Activated effector memory CD4-positive, alpha-beta T cell treated with Interleukin-2 at 50 U/mL for 16 hours (primary cell): ENCODE measurements around the gene CCDC15.

ENCODE experiments used
- DNase-seq: peaks from one replicate; pipeline ENCODE4 v3.0.0-alpha.2; 2020

CCDC15 gene, protein sequence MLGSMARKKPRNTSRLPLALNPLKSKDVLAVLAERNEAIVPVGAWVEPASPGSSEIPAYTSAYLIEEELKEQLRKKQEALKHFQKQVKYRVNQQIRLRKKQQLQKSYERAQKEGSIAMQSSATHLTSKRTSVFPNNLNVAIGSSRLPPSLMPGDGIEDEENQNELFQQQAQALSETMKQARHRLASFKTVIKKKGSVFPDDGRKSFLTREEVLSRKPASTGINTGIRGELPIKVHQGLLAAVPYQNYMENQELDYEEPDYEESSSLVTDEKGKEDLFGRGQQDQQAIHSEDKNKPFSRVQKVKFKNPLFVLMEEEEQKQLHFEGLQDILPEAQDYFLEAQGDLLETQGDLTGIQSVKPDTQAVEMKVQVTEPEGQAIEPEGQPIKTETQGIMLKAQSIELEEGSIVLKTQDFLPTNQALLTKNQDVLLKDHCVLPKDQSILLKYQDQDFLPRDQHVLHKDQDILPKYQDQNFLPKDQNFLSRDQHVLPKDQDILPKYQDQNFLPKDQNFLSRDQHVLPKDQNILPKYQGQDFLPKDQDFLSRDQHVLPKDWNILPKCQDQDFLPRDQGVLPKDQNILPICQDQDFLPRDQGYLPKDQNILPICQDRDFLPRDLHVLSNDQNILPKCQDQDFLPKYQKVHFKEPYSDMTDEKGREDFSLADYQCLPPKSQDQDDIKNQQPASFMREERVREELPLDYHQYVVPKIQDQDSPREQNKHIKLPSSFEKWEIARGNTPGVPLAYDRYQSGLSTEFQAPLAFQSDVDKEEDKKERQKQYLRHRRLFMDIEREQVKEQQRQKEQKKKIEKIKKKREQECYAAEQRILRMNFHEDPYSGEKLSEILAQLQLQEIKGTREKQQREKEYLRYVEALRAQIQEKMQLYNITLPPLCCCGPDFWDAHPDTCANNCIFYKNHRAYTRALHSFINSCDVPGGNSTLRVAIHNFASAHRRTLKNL

DNA sequence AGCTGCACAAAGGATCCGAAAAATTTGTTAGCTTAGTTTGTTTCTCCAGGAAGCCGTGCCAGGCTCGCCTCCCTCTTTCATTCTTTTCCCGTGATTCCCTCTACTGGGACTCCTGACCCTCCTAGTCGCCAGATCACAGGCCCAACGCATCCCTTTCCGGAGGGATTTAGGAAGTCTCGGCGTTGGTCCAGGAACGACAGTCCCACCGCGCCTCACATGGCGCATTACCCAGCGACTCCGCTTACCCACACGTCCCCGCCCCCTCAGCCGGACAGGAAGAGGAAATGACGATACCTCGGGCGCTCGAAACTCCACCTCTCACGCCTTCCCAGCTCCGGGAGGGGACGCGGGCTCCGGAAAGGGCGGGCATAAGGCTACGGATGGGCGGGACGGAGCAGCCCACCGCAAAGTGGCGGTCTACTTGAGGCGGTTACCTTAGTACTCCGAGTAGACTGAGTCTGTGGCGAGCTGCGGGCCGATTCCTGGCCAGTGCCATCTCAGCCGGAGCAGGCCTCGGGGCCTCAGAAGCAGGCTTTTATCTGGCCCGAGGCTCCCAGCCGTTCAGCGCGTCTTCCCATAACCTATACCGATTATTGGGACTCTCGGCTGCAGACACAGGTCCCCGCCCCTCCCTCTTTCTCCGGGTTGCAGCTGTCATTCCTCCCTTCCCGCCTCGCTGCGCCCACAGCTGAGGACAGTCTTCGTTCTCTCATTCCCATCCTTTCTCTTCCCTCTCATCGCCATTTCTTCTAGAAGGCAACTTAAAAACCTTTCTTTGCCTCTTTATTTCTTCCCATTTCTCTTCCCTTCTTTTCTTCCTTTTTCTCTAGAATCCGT is at the start of gene CCDC15:
TSS of gene CCDC15 (plus strand) at position 450 of the 837 bp plus-strand sequence. CDS start 531 bp downstream, outside the sequence.
- peak; percentile 92 for DNase-seq

DNA sequence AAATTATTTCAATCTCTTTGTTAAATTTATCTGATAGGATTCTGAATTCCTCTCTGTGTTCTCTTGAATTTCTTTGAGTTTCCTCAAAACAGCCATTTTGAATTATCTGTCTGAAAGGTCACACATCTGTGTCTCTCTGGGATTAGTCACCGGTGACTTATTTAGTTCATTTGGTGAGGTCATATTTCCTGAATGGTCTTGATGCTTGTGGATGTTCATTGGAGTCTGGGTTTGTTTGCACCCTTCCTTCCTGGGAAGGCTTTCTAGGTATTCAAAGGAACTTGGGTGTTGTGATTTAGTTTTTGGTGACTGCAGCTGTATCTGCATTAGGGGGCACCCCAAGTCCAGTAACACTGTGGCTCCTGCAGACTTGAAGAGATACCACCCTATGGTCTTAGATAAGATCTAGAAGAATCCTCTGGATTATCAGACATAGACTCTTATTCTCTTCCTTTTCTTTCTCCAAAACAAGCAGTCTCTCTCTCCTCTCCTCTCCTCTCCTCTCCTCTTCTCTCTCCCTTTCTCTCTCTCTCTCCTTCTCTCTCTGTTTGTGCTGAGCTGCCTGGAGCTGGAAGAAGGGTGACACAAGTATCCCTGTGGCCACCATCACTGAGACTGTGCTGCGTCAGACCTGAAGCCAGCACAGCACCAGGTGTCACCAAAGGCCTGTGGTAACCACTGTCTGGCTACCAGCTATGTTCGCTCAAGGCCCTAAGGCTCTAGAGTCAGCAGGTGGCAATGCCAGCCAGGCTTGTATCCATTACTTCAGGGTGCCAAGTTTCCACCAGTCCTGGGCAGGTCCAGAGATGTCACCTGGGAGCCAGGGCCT is 38.2 kb upstream of the CCDC15 start:
- no peak for DNase-seq

DNA sequence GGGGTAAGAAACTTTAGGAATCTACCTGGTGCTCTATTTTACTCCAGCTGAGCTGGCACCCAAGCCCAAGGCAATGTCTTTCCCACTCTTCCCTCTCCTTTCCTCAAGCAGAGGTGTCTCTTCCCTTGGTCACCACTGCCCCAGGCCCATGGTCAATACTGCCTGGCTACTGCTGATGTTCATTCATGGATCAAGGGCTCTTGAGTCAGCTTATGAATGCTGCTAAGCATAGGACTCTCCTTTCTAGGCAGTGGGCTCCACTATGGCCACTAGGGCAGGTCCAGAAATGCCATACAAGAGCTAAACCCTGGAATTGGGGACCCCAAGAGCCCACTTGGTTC is 37.7 kb upstream of the CCDC15 start:
- DNase-seq = no peak

DNA sequence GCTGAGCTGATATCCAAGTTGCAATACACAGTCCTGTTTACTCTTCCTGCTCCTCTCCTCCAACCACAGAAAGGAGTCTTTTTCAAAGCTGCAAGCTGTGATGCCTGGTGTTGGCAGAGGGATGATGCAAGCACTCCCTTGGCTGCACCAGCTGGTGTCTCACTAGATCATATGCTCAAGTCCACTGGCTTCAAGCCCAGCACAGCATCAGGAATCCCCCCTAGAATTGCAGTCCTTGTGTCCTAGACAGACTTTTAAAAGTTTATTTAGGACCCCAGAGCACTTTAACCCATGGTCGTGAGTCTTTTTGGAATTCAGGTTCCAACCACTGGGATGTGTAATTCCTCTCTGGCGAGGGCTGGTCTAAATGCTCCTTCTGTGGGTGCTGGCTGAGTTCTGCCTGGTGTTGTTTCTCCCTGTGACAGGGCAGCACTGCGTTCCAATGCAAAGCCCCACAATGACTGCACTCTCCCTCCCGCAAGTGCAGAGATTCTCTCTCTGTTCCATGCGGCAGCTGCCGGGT is 36.8 kb upstream of the CCDC15 start:
- DNase-seq = no peak

DNA sequence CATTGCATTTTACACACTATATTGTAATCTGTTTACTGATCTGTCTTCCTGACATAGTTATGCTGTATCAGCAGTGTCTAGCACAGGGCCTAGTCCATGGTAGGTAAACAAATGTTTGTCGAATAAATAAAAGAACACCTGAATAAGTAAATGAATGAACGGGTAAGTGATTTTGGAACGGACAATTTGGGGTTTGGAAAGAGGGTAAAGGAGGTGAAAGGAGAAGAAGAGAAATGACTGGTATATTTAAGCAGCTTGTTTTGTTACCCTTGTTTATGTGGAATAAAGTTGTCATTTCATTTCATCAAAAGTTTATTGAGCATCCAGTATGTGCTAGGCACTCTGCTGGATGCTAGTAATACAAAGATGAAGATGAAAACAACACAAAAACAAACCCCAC is 35.1 kb upstream of the CCDC15 start, which contains the start of gene HEPN1:
TSS of gene HEPN1 (plus strand) at position 301 of the 400 bp plus-strand sequence.
- no peak for DNase-seq

DNA sequence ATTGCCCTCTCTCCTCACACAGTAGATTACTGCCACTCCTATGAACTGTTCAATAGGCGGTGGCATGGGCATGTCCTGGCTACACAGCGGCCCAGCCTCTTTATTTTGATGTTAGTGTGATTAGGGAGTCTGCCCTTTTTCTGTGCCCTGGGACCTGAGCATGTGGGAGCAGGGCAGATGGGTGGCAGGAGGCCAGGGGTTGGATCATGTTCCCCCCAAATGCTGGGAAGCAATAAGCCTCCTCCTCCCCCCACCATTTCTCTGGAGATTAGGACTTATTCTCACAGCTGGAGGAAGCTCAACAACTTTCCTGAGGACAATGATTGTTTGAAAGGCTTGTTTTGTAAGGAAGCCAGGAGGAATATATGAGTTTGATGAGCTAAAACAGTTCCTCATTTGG is 34.1 kb upstream of the CCDC15 start:
- no peak for DNase-seq

DNA sequence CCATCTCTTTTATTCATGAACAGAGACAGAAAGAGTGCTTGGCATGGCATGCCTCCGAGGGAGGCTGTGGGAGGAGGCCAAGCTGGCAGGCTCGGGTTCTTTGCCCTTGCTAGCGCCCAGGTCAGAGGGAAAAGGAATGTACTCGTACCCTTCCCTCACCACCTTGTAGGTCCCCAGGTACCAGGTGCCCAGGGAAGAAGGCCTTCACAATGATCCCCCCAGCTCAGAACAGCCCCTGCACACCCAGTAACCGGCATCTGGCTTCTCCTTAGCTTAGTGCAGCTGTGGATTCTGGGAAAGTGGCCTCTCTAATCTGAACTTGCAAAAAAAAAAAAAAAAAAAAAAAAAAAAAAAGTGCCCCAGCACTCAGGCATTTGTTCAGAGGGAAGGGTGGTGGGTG is 33.6 kb upstream of the CCDC15 start:
- no peak for DNase-seq

DNA sequence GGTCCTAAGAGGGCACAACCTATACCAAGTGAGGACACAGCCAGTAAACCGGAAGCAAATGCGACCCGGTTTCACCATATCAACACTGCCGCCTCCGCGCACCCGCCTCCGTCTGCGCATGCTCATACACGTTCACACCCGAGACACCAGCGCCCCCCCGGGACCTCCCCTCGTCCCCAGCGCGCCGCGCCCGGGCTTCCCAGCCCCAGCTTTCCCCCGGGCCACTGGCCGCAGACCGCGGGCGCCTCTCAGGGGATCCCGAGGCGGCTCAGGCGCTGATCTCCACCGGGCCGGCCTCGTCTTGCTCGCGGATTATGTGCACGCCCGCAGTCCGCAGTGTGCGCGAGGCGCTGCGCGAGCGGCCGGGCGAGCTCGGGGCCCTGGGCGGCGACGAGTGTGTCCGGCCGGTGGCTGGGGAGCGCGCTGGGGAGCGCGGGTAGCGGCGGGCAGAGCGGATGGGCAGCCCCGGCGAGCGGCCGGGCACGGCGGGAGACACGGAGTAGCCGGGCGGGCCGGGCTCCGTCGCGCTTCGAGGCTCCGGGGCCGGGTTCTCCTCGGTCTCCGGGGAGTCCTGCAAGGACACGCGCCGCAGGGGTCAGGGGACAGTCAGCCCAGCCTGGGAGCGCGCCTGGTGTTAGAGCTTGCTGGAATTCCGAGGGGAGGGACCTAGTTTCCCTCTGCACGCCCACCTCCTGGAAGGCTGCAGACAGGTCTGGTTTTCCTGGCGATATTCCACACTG is 33.0 kb upstream of the CCDC15 start:
- peak; percentile 57 for DNase-seq

DNA sequence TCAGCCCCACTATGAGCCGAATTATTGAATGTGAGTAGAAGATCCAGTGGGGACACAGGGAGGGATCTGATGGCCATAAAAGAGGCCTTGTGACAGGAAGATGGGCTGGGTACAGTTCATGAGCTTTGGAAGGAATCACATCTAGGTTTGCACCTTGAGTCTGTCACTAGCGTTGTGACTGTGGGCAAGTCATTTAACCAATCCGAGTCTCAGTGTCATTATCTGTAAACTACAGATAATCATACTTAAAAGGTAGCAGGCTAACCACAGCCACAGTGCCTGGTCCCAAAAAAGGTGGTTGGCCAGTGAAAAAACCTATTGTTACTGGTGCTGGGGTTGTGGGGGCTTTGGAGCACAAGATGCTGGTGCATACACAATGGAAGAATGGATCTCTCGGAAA is 31.2 kb upstream of the CCDC15 start:
- no peak for DNase-seq

DNA sequence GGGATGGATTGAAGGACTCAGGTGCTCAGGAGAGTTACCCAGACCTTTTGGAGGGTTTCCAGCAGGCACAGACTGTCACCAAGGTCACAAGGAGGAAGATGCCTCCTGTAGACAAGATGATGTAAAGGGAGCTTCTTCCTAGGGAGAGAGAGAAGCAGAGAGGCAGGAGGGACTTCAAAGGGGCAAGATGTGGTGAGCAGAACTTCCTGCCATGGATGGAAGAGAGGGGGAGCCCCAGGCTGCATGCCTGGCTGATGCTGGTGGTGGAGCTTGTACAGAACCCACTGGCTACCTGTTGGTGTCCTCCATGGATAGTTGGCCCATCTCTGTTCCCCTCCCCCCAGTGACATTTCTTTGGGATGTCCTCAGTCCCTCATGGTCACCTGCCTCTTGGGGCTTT is 30.7 kb upstream of the CCDC15 start:
- DNase-seq = no peak

DNA sequence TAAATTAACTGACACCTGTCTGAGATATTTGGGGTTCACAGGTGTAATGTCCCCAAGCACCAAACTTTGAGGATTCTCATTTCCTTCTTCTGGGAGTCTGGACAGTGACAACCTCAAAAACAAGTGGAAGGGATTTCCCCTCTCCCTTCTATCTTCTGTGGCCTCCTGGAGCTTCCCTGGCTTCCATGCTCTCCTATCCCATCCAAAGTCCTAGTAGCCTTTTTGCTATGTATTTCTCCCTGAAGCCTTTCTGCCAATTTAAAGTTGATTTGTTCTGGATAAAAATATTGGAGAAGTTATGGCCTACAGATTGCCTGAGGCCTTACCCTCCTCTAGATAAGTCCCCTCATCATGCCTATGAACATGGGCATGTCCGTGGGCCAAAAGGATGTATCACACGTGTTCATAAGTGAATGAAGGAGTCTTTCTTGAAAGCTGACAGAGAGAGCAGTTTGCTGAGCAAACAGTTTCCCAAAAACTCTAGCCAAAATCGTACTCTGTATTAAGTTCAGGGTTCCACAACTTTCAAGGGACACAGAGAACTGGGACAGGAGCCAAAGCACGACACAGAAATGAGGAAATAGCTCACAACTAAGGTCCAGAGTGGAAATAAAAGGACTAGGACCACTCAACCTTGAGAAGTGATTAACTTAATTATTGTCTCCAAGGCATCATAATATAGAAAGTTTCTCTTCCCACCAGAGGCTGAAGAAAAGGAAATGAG is 24.9 kb upstream of the CCDC15 start:
- no peak for DNase-seq

DNA sequence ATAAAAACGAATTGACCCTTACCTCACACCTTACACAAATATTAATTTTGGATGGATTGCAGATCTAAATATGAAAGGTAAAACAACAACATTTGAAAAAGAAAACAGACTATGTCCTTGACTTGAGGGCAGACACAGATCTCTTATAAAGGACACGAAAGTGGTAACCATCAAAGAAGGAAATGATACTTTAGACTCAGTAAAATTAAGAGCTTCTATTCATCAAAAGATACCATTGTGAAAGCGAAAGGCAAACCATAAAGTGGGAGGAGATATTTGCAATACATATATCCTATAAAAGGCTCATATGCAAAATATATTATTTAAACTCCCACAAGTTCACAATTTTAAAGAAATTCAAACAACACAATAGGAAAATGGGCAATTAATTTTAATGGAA is 23.2 kb upstream of the CCDC15 start:
- no peak for DNase-seq

DNA sequence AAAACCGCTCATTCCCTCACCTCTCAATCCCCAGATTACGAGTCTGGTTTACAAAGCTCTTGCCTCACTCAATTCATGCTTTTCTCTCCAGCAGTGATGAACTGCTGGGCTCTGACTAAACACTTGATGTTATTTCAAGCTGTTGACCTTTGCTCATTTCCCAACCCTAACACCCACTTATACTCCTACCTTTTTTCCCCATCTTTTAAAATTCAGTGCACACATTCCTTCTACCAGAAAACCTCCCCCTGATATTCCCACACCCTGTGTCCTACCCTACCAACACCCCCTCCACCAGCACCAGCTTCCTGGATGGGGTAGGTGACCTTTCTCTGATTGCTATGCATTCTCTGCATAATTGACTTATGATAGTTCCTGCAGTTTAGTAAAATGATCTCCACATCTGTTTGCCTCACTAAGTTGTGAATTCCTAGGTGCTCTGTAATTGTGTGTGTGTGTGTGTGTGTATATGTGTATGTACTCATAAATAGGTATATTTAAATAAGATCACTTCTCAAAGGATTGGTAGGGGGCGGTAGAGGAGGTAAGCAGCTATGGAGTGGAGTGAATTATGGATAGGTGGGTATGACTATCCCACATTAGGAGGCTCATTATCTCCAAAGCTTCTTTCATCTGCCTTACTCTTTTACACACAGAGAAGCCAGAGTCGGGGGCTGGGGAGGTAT is 19.0 kb upstream of the CCDC15 start:
- no peak for DNase-seq

DNA sequence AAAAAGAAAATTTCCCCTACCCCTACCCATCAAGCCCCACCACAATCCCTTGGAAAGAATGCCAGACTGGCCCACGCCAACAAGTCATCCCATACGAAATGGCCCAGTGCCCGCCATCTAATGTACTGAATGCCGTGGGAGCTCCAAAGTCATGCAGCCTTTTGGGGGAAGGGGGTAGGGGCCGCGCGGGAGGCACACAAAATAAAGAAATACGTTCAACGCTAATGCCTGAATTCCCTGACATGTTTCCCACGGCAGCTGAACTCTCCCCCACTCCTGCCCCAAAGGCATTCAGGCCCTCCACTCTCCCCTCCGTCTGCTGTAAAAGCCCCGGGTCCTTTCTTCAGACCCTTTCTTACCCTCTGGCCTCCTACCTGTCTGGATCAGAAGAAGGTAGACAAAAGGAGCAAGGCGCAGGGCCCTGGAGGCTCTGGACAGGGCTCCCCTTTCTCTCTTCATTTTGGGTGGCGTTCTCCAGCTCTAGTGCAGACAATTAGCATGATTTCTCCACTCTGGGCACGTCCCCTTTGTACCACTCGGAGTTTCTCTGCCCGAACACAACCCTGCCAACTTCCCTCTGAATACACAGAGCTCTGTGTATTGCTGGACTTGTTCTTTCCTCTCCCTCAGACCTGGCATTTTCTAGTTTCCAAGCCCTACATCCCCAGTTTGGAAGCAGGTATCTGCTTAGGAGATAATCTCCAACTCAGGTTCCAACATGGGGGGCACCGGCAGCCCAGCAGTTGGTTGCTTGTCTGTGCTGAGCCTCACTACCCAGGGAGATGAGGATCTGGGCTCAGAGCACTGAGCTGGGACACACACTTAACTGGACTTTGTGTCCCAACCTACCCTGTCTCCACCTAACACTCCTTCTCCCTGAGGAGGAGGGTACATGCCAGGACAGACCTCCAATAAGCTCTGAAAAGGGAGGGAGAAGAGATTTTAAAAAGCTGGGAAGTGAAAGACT is 18.2 kb upstream of the CCDC15 start, which contains the start of gene HEPACAM:
TSS of gene HEPACAM (minus strand) at position 500 of the 967 bp plus-strand sequence. CDS start at position 459, 41 bp downstream.
- no peak for DNase-seq

DNA sequence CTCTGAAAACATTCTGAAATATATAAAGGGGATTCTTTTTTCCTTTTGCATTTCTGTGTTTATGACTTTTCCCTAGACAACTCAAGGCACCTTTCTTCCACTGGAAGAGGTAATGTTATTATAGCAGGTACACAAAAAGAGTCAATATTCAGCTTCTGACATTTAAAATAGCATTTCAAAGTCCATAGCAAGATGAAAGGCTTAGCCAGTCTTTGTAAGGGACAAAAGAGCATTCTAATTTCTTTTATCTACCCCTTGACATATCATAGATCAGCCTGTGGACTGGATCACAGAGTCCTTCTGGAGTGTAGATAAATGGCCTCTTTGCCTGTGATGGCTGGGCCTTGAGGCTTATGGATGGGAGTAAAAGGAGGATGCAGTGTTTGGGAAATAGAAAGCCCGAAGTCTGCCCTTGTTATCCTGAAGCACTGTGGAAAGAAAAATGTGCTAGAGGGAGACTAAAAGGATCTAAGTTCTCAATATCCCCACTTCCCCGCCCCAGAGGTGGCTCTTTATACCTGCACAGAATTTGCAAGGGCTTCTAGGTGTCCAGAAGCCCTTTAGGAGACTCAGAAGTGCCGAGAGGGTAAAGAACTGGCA is 16.6 kb upstream of the CCDC15 start:
- DNase-seq = no peak

DNA sequence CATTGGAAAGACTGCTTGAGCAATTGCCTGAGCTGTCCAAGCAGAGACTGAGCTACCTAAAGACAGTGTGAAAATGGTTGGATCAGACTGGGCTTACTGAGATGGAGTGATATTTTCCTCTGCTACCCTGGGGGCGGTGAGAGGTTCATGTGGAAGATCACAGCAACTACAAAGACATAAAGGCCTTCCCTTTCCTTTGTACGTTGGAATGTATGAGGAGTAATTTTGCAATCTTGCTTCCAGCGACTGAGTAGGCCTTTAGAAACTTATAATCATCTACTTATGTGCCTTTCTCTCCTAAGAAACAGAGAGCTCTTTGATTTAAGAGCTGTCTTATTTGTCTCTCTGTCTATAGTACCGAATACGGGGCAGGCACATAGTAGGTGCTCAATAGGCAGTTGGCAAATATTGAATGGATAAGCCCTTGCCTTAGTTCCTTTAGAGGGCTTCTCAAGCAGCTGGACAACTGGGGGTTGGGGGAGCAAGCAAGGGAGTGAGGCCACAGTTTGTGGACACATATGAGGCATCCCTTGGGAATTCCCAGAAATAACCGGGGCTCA is 15.7 kb upstream of the CCDC15 start:
- DNase-seq = no peak

DNA sequence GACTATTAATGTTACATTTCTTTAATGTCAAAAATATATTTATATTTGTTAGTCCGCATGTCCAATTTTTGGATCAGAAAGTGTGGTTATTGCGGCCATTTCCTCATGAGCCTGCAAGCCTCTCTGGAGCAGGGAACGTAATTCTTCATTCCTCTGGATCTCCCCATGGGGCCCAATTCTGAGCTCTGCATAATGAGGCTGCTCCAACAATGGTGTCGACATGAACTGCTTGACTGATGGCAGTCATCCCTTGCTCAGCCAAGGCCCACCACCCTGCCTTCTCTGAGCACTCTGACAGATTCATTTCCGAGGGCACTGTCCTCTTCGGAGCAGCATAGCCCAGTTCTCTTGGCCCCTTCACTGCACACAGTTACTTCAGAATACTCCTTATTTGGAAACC is 15.0 kb upstream of the CCDC15 start:
- DNase-seq = no peak

DNA sequence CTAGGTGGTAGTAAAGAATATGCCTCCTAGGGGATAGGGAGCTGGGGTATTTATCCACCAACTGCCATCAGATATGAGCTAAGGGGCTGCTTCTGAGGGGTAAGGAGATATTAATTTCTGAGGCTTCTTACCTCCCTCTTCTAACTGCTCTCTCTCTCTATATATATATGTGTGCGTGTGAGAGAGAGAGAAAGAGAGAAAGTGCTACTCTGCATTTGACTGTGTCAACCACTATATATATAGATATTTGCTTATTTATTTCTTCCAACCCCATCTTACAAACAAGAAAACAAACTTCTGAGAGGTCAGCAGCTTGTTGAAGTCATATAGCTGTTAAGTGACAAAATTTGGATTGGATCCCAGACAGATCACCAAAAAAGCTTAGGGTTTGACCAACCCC is 12.3 kb upstream of the CCDC15 start:
- no peak for DNase-seq
